Measurements from ENCODE around the gene INTS15. TPM values are rescaled to one million over a fixed set of nuclear protein-coding genes. Genes with fewer than 3 reads are reported as not detected.

Gene INTS15
- total and polyA plus RNA-seq, 8 donors: 12.4 to 23.0 (median 14.8) TPM

- Histone ChIP-seq H3K4me1 (no peaks in the 10 kb centered on the region), H3K27me3 (no peaks in the 10 kb centered on the region), H3K9me3 (no peaks in the 10 kb centered on the region), H3K27ac (no peak overlapping the region), H3K4me3 (no peak overlapping the region), H3K36me3 (no peaks in the 10 kb centered on the region)
- DNase-seq: no peak
- no peak for FAIRE-seq
- intact Hi-C loops (cut with DNase I): no loop called here
- 90 to 100% methylated on average over 1 of the region's 1 CpG for WGBS, 2 donors
- no peak for ATAC-seq
- no peak for TF ChIP-seq CTCF (IDR thresholded peaks at IDR 0.05)
These were observed 42.4 kb upstream of the INTS15 start for GRCh38 chr7:6547400-6547799.

DNA sequence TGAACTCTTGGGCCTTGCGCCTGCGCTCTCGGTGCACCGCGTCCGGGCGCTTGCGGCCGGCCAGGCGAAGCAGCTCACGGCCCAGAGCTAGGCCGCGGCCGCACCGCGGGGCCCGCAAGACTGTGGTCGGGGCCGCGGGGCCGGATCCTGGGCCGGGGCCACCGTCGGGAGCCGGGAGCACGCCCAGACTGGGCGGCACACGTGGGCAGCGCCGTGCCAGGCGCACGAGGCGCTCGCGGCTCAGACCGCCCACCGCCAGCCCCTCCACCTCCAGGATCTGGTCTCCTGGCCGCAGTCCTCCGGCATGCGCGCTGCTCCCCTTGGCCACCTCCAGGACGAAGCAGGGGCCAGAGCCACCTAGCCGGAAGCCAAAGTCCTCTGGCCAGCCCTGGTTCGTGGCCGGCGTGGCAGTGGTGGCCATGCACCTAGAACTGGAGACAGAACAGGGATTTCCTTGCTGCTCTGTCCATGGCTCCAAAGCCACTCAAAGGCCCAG, 38.8 kb upstream of the INTS15 start, which contains the start of gene GRID2IP:
TSS of gene GRID2IP (minus strand) at position 446 of the 496 bp plus-strand sequence. CDS start at position 421, 25 bp downstream.
- Histone ChIP-seq H3K4me3 (no peak within 1 kb of the TSS), H3K9me3 (no peaks in the 10 kb centered on the region), H3K4me1 (no peaks in the 10 kb centered on the region), H3K27ac (no peak within 1 kb of the TSS), H3K27me3 (no peaks in the 10 kb centered on the region), H3K36me3 (no peaks in the 10 kb centered on the region)
- 65 to 73% methylated on average over 45 to 46 of the region's 46 CpGs for WGBS, 2 donors
- TF ChIP-seq CTCF (IDR thresholded peaks at IDR 0.05): no peak
- intact Hi-C loops (cut with DNase I): no loop called here
- no peak for DNase-seq
- no peak for ATAC-seq
- FAIRE-seq: no peak

DNA sequence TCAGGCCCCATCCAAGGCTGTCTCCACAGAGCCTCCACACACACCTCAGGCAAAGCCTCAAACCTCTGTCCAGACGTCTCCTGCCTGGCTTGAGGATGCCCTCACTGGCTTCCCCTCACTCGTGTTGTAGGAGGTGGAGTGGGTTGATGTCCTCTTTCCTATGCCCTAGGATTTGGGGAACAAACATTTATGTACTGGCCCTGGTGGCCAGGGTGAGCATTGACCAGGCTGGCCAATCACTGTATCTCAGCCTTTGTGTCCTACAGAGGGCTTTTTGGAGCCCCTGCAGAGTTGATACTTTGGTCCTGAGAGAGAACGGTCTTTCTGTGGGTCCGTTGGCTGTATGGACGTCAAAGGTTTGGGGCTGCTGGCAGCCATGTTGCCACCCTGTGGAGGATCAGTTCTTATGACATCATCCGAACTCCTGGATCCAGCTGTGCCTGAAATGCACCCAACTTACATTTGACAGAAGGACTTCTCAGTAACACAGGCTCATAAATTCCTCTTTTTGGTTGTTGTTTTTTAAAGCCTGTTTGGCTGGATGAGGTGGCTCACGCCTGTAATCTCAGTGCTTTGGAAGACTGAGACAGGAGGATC, 36.3 kb upstream of the INTS15 start:
- intact Hi-C loops (cut with DNase I): no loop called here
- Histone ChIP-seq H3K27me3 (no peaks in the 10 kb centered on the region), H3K27ac (no peak overlapping the region), H3K4me3 (no peak overlapping the region), H3K9me3 (no peaks in the 10 kb centered on the region), H3K36me3 (no peaks in the 10 kb centered on the region), H3K4me1 (no peaks in the 10 kb centered on the region)
- WGBS, 2 donors: 58 to 63% methylated on average over 7 of the region's 7 CpGs
- ATAC-seq (no peak), DNase-seq (no peak), FAIRE-seq (no peak)
- TF ChIP-seq CTCF (IDR thresholded peaks at IDR 0.05): no peak

GRCh38 chr7:6554848-6555247, 35.0 kb upstream of the INTS15 start:
- Histone ChIP-seq H3K27me3 (no peaks in the 10 kb centered on the region), H3K4me3 (no peak overlapping the region), H3K36me3 (no peaks in the 10 kb centered on the region), H3K27ac (no peak overlapping the region), H3K4me1 (no peaks in the 10 kb centered on the region), H3K9me3 (no peaks in the 10 kb centered on the region)
- FAIRE-seq (no peak), ATAC-seq (no peak), DNase-seq (no peak)
- TF ChIP-seq CTCF (IDR thresholded peaks at IDR 0.05): no peak
- intact Hi-C loops (cut with DNase I): no loop called here
- WGBS, 2 donors: 71 to 81% methylated on average over 6 to 7 of the region's 7 CpGs

DNA sequence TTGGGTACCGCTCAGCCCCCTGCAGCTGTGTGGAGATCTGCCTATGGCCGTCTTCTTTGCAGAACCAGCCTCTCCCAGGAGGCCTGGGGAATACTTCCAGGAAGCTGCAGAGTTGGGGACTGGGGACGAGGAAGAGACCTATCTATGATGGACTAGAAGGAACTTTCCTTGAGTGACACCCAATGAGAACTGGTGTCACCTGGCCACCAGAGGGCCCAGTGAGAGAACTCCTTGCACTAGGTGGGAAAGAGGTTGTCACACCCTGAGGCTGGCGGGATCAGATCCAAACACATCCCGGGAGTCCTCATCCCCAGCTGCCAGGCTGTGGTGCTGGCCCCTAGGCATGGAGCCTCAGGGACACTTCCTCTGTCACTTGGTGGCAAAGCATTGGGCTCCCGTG, 33.6 kb upstream of the INTS15 start:
- no peak for TF ChIP-seq CTCF (IDR thresholded peaks at IDR 0.05)
- no peak overlapping the region for H3K27ac ChIP-seq
- H3K4me1 ChIP-seq: no peaks in the 10 kb centered on the region
- ATAC-seq (peak in 2 of 4 donors; percentile 11 to 36), DNase-seq (no peak), FAIRE-seq (no peak)
- H3K36me3 ChIP-seq: no peaks in the 10 kb centered on the region
- H3K9me3 ChIP-seq: no peaks in the 10 kb centered on the region
- intact Hi-C loops (cut with DNase I): no loop called here
- H3K27me3 ChIP-seq: no peaks in the 10 kb centered on the region
- H3K4me3 ChIP-seq: no peak overlapping the region
- 43 to 46% methylated on average over 6 of the region's 6 CpGs for WGBS, 2 donors

Data from pancreas (tissue), 10 donors.